ENCODE results near the gene STK16.
"Not testable (repeated sequence)": the region's sequence is repeated elsewhere in the genome, so short reads cannot be mapped to it uniquely, and the experiment has no call there.

The STK16 gene

DNA sequence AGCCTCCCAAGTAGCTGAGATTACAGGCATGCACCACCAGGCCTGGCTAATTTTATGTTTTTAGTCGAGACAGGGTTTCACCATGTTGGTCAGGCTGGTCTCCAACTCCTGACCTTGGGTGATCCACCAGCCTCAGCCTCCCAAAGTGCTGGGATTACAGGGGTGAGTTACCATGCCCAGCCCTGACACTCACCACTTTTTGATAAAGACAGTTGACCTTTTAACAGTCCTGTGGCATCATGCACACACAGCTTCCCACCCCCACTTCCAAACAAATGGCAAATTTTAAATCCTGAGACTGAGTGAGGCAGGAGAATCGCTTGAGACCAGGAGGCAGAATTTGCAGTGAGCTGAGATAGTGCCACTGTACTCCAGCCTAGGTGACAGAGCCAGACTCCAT, 27.7 kb downstream of the STK16 start:
- DNase-seq, result no peak

DNA sequence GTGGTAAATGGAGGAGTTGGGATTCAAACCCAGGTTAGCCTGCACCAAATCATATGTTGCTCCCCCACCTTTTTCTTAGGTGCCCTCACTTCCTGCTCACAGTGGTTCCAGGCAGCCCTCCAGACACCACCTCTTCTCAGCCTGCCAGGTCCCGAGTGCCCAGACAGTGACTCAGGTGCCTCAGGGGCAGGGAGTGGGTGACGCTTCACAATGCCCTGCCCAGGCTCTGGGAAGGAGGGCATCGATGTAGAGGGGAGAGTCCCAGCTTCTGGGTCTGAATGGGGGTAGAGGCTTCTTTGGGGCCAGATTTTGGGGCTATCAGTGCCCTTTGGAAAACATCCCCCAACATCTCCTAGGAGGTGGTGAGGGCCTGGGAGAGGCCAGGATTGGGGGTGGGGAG, 28.7 kb downstream of the STK16 start:
- no peak for DNase-seq

DNA sequence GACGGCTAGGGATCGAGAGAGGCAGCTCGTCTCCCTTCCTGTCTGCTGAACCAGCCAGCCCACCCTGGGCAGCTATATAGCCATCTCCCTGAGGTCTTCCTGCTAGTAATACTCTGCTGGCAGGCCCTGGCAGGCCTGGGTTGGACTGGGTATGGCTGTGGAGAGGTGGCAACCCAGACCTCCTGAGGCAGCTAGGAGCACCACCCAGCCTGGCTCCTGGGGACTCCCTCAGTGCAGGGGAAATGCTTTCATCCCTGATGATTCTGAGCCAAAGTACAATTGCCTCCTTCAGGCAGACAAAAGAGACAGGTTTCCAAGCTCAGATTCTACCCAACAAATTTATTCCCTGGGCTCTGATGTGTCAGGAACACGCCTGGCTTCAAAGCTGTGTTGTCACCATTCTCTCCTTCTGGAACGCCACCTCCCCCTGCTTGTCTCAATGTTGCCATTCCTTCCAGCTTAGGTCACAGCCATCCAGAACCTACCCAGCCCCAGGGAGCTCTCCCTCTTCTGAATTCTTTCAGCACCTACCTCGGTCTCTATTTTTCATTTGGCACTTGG, 29.2 kb downstream of the STK16 start:
- no peak for DNase-seq

DNA sequence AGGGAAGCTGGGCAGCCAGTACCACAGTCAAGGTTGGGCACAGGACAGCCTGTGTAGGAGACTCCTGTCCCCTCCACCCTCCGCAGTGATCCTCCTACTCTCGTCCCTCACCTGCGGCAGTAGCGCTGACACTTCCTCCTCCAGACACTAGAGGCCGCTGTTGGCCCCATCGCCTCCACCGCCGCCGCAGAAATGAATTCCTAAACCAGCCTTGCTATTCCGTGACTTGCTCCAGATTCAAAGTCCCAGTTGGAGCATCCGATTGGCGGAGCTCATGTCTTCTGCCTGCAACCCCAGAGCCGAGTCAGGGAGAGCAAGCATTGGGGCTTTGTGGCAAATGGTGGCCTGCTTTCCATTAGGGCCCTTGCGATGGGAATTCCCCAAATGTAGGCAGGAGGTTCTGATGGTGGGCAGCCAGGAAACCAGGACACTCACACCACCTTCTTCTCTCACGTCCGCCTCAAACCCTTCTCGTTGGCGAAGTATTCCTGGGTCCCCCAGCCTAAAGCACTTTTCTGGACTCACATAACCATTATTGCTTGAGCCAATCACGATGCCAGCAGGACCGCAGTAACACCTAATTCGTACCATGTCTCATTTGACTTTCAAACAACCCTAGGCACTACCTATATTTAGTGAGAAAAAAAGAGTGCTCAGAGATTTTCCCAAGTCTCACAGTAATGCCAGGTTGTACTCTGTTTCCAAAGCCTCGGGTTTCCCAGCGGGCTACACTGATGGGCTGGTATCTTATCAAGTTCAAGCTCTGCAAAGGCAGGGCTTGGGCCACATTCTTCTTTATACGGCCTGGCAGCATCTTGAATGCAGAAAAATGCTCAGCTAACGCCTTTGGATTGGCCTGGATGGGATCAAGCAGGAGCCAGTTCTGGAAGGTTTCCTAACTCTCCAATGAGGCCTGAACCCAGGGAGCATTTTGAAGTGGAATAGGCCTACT, 32.7 kb downstream of the STK16 start:
- peak; percentile 68 for DNase-seq

DNA sequence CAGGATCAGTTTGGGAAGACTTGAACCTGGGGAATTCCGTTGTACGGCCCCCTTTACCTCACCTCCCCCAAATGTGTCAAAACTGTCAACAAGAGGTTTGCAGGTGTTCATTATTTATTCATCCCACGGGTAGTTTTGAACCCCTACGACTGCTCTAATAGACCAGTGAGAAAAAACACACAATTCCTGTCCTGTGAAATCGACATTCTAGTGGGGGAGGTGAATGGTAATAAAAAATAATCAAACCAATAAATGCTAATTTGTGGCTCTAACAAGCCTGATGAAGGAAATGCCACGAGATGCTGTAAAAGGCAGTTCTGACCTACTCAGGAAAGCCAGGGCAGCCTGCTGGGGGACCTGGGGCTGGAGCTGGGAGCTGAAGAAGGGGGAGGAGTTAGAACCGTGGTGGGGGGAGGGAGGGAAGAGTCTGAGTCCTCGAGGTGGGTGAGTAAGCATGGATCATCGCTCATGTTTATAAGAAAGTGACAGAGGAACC, 33.4 kb downstream of the STK16 start:
- DNase-seq, result no peak

DNA sequence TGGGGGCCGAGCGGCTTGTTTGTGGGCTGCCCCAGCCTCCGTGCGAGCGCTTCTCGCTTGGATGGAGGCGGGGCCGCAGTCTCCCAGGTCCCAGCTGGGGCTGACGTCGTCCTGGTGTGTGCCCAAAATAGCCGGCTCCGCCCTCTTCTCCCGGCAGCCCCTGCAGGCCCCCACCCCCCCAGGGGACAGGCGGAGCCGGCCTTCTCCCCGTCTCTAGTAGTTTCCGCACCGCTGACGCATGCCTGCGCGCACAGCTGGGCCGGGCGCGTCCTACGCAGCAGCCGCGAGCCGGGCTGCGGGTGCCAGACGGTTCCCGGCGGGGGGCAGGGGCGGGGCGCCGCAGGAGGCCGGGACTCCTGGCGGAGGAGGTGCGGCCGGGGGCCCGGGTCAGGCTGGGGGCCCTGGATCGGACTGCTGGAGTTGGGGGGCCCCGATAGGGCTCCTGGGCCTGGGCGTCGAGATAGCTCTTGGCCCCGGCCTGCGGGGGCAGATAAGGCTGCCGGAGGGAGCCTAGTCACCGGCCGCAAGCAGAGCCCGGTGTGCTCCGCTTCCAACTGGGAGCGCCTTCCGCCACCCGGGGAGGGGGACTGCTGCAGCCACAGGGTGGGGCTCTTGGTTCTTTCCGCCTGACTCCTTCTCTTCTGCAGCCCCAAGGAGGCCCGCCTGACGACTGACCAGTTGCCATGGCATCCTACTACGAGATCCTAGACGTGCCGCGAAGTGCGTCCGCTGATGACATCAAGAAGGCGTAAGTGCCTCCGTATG, 34.1 kb downstream of the STK16 start, which contains the start of gene DNAJB2:
Gene DNAJB2 (plus strand): TSS at position 216 of the 765 bp plus-strand sequence. CDS start 468 bp downstream, at position 684.
- peak; percentile 99 for DNase-seq

DNA sequence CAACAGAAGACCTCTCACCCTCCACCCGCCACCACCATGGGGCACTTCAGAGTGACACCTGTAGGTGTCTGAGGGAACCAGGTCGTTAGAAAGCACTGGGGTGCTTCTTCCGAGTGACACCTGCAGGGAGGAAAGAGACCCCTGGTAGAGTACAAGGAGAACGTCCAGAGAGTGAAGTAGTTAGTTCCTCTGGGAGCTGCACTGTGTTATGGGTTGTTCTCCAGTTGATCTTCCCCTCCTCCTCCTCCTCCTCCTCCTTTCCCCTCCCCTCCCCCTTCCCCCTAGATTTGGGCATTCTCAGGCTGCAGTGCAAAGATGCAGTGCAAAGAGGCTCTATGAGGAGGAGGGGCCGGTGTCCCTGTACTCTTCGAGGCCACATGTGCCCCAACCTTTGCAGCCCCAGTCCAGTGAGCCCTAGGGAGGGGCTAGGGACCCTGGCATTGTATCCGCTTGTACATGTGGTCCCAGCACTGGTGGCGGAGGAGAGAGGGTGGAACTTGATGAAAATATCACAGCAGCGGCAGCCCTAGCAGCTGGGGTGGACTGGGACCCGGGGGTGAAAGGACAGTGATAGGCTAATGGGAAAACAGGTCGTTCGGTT, 34.7 kb downstream of the STK16 start:
- no peak for DNase-seq

DNA sequence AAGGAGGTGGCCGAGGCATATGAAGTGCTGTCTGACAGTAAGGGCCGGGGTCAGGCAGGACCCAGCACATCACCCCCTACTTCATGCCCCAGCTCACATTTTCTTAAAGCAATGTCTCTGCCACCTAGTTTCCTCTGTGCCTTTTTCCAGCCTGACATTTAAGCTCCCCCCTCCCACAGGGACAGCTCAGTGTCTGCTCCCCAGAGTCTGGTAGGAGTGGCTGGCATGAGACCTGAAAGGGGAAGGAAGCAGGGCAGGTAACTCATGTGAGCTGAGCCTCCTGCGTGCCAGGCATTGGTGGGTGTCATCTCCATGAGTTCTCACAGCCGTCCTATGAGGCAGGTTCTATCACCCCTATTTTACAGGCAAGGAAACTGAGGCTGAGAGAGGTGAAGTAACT, 35.4 kb downstream of the STK16 start:
- DNase-seq, result no peak

DNA sequence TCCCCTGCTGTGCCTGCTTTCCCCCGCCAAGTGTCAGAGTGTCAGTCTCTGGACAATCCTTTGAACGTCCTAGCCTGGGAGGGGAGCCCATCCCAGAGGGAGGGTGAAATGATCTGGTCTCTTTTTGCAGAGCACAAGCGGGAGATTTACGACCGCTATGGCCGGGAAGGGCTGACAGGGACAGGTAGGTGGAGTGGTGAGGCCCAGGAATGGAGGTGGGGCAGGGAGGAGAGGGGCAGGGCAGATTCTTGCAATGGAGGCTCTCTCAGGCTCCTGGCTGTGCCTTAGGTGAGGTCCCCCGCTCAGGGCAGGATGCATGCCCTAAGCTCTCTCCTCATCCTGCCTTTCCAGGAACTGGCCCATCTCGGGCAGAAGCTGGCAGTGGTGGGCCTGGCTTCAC, 36.3 kb downstream of the STK16 start:
- no peak for DNase-seq

DNA sequence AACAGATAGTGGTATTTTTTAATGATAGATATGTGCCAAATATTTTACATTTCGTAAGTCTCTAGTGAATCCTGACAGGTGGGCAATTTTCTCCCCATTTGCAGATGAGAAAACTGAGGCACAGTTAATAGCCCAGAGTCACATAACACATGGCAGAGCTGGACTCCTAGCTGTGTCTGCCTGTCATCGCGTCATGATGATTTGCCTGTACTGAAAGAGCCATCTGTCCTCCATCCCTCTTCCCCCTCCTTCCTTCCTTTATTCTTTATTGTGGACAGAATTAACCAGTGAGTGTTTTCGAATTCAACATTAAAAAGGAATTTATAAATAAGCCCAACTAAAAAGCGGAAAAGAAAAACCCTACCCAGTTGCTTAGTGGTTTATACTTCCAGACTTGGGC, 37.1 kb downstream of the STK16 start:
- DNase-seq, result no peak

DNA sequence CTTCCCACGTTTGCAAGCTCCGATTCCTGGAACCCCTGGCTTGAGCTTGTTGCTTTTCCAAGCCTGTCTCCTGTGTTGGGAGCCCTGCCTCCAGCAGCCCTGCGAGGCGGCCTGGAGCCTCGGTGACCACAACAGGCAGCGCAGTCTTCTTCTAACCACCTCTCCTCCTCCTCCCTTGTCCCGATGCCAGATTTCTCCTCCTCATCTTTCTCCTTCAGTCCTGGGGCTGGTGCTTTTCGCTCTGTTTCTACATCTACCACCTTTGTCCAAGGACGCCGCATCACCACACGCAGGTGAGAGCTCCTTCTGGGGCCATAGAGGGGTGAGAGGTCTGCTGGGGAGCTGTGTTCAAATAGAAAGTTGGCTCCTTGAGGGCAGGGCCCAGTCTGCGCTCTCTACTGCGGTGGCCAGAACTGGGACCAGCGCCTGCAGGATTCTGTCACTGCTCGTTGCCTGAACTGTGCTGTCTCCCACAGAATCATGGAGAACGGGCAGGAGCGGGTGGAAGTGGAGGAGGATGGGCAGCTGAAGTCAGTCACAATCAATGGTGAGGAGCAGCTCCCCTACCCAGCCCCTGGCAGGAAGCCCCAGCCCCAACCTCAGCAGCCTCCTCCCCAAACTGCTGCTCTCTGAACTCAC, 37.8 kb downstream of the STK16 start:
- no peak for DNase-seq

DNA sequence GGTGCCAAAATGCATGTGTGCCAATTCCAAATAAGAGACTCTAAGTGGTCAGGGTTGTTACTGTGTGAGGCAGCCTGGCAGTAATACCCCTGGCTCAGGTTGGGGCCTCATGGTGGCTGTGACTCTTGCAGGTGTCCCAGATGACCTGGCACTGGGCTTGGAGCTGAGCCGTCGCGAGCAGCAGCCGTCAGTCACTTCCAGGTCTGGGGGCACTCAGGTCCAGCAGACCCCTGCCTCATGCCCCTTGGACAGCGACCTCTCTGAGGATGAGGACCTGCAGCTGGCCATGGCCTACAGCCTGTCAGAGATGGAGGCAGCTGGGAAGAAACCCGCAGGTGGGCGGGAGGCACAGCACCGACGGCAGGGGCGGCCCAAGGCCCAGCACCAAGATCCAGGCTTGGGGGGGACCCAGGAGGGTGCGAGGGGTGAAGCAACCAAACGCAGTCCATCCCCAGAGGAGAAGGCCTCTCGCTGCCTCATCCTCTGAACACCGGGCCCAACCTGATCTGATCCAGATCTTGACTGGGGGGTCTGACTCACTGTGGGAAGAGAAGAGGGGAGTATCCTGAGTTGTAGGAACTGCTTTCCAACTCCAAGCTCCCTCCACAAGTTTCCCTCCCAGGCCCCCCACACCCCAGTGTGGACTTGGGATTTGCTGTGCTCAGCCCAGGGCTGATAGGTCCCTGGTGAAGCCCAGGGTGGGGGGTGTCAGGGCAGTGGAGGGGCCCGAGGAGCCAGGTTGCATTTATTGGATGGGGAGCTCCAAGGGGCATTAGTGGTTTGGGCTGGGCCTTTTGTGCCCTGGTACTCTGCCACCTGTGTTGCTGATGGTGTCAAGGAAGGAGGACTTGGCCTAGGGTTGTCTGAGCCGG, 39.5 kb downstream of the STK16 start:
- no peak for DNase-seq

DNA sequence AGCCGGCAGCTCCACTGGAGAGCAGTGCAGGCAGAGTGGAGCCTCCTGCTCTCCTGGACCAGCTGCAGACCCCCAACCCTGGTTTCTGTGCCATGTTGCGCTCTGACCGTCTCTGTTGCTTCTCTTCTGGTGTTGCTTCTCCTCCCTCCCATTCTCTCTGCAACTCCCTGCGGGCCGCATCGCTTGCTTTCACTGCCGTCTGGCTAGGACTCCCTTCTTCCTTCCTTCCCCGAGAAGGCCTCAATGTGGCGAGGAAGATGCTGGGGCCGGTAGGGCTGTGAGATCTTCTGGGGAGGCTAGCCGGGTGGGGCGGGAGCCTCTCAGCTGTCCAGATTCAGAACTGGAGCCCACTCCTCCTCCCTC, 40.1 kb downstream of the STK16 start:
- no peak for DNase-seq

DNA sequence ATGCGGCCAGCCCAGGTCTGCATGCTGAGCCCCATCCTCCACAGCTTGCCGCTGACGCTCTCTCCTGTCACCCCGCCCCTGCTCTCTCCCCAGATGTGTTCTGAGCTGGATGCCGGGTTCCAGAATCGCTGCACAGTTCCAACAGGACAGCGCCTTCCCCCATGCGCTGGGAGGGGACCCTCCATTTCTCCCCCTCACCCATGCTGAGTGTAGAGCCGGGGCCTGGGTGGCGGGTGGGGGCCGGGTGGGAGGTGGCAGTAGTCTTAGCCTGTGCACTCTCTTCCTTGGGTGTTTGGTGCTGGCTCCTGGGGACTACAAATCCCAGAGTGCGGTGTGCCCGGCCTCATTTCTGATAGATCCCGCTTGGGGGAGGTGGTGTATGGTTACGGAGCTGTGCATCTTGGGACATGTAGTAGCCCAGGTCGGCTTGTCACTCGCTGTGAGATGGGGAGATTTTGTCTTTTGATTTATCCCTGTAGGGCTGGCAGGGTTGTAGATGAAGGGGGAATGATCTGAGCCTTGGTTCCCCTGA, 40.7 kb downstream of the STK16 start:
- no peak for DNase-seq

DNA sequence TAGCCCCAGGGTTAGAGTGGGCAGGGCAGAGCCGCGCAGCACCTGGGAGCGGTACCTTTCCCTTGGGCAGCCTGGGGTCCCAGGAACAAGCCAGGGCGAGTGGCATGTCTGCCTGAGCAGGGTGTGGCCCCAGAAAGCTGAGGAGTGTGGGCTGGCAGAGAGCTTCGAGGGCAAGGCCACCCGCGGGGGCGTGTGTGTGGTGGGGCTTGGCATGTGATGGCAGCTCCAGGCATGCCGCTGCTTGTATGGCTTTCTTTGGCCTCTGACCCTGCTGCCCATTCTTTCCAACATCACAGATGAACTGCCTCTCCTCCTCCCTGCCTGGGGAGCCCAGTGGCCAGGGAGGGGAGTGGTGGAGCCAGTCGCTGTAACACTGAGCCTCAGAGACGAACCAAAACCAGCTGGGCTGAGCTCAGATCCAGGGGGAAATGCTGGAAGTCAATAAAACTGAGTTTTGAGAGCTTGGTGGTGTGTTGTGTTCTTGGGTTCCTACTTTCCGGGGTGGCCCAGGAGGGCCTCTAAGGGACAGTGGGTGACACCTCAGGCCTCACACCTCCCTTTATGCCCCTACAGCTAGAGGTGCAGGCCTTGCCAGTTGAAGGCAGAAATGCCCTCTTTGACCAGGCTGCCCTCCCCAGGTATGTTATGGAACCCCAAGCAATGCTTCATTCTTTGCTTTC, 41.3 kb downstream of the STK16 start:
- no peak for DNase-seq

DNA sequence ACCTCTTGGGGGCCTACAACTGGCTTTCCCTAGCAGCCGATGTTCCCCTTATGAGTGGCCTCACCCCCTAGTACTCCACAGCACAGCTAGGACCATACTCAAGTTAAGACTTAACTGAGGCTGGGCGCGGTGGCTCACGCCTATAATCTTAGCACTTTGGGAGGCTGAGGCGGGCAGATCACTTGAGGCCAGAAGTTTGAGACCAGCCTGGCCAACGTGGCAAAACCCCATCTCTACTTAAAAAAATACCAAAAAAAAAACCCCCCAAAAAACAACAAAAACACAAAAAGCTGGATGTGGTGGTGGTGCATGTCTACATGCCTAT, 41.8 kb downstream of the STK16 start:
- DNase-seq, result not testable (repeated sequence)

DNA sequence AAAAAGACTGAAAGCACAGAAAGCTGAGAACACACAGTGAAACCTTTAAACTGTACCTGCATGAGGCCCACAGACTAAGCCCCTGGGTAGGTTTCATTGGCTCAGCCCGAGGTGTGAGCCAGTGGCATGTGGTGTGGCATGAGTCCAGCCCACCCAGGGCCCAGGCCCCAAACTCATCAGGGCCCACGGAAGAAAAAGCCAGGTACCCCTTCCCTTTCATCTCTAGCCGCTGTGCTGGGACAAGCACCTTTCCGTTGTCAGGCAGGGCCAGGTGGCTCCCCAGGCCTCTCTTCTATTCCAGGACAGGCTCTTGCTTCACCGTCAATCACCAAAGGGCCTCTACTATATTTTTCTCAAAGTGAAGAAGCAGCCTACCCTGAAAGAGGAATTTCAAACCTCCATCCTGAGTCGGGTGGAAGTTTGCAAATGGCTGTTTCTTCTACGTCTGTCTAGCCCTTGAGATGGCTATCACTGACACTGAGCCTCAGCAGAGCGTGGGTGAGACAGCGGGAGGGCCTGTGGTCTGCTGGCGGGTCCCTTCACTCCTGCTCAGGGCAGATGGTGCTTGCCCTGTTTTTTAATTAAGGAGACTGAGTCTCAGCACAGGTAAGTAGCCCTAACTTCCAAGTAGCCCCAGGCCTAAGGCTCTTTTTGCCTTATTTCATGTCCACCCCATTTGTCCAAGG, 42.4 kb downstream of the STK16 start:
- no peak for DNase-seq

DNA sequence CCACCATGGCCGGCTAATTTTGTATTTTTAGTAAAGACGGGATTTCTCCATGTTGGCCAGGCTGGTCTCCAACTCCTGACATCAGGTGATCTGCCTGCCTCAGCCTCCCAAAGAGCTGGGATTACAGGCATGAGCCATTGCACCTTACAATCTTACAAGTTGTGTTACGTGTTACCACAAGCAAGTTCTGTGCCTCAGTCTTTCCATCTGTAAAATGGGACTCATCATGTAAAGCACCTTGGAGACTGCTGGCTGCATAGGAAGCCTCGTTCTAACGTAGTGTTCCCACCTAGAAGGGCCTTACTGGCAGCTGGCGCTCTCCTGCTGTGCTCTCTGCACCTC, 43.9 kb downstream of the STK16 start:
- no peak for DNase-seq

DNA sequence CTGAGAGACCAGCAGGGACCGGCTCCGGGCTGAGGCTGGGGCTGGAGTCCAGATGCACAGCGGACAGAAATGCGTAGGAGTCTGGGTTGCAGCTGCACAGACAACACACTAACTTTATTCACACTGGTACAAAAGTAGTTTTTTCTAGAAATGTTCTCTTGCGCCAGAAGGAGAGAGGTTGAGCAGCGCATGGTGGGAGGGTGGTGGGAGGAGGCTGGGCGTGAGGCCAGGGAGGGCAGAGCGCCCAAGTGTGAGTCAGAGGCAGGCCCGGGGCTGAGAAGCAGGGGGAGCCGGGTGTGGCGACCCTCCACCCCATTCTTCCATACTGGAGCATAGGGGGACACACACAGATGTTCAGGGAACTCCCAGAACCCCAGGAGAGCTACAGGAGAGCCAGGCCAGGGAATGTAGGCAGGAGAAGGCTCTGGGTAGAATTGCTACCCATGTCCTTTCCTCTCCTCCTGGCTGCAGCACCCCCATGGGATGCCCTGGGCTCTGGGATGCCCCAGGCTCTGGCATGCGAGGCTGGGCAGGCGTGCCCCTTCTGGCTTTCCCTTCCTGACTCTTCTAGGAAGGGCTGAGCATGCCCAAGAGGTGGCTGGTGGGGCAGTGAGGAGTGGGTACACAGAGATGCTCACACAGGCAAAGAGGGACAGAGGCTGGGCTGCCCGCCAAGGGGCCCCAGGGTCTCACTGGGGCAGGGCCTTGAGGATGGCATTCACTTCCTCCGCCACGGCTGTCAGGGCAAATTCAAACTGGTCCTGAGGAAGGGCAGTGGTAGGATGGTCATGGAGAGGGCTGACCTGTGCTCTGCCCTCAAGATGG, 44.5 kb downstream of the STK16 start:
- DNase-seq, result no peak

Measured in CD4-positive, alpha-beta T cell treated with Interleukin-4 for 4 hours (primary cell).